Measurements from ENCODE around the gene ESD.
"Not testable (repeated sequence)": the region's sequence is repeated elsewhere in the genome, so short reads cannot be mapped to it uniquely, and the experiment has no call there.

The ESD gene

DNA sequence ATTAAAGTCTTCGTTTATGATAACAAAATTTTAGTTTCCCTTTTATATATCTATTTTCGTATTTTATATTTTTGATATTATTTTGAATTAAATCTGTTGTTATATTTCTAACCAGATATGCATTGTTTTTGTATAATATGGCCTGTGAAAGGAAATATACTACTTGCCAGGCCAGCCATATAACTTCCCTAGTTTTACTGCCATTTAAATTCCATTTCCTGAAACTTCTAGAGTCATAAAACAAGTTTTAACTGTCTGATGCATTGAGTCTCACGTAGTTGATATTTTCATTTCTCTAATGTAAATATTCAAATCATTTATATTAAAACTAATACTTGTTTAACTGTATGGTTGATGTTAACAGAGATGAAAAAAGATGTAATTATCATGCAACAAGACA, 13.5 kb downstream of the ESD start:
- no peak for DNase-seq (ENCODE audit: low read depth)

DNA sequence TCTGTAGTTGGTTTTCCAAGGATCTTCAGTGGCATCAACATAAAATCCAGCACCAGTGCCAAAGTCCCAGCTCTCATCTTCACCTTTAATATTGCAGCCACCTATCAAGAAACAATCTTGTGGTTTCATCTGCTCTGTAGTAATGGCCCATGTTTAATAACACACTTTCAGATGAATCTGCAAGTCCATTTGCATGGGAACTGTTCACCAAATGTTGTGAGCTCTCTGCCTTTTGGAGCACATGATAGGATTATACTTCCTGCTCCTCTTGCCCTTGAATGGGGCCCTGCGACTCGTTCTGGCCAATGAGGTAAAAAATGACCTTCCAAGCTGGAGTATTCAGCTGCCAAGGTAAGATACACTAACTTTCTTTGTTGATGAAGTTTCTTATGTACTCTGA, 14.3 kb downstream of the ESD start:
- DNase-seq (ENCODE audit: low read depth) = no peak

DNA sequence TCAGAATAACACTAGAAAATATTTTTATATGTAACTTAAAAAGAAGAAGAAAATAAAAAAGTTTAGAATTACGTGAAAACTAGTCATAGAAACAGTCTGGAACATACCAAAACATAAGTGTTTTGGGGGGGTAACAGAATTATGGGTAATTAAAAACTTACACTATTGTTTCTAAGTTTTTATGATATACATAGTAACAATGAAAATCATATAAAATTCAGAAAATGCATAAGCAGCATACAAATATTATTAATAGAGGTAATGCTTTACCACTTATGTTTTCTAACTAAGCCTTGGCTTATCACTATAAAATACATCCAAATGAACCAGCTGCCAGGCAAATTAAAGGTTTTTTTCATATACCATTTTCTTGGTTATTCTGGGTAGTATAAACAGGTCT, 14.9 kb downstream of the ESD start:
- no peak for DNase-seq (ENCODE audit: low read depth)

DNA sequence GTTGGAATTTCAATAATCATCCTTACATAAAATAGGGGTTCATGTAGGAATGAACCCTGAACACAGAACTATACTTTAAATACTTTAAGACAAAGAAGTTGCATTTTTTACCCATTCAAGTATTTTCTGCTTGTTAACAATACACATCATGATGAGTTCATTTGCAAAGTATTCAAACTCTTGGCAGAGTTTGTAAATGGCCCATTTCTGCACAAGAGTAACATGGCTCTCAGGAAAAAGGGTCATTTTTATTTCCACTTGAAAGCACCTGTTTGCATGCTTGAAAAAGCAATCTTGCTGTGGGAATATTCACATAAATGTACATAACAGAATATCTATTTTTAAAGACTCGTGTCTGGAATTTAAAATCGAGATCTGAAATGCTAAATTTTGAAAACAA, 18.1 kb downstream of the ESD start:
- DNase-seq (ENCODE audit: low read depth) = peak; percentile 57

DNA sequence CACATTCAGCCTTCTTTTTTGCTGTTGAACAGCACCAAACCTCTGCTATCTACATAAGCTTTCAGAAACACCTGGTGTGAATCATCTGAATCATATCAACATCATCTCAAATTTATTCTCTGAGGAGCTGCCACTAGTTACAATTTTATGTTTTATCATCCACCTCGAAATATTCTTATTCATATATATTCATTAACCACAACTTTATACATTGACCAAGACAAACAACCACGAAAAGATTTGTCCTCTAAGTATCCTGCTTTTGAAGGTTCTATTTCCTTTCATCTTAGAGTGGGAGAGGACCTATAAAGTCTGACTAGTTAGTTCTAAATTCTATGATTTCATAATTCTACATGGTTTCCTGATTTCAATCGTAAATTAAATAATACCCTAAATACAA, 18.9 kb downstream of the ESD start:
- DNase-seq (ENCODE audit: low read depth) = no peak

DNA sequence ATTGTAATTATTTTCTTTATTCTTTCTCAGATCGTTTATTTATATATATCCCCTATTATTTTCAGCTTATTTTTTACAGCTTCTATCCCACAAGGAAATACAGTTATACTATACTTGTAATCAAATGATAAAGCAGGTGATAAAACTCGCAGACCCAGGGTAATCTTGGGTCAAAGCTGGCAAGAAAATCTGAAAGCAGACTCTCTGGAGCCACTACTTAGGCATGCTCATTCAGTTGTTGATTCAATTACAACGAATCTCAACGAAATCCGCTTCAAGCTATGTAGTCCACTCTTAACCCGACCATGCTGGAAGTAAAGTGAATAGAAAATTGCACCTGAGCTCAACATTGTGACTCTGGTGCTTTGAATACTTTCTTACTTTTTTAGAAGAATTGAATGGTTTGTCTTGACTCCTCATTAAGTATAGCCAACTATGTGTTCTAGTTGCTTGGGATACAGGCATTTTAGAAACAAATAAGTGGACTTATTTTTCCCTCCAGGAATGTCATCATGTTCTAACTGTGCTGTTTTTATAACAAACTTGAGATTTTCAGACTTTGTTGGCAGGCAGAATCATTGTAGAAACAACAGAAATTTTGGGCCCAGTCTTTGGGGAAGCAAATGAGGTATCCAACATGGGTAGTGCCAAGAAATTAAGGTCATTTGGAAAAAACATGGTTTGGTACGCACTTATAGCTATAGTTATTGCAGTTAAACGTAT, 21.4 kb downstream of the ESD start:
- DNase-seq (ENCODE audit: low read depth) = no peak

DNA sequence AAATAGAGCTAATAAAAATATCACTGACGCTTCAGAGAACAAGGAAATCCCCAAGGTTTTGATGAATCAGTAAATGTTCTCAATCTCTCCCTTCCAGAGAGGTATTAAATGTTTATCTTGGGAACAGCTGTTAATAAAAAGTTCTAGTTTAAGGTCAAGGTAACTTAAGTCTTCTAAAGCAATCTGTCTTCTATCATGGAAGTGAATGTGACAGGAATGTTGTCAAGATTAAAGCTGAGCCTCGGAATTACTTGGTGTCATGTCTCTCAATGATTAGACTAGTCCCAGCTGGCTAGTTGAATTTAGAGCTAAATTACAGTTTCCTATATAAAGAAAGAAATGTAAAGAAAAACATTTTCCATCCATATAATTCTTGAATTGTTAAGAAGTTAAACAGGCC, 23.4 kb downstream of the ESD start:
- DNase-seq (ENCODE audit: low read depth) = no peak

DNA sequence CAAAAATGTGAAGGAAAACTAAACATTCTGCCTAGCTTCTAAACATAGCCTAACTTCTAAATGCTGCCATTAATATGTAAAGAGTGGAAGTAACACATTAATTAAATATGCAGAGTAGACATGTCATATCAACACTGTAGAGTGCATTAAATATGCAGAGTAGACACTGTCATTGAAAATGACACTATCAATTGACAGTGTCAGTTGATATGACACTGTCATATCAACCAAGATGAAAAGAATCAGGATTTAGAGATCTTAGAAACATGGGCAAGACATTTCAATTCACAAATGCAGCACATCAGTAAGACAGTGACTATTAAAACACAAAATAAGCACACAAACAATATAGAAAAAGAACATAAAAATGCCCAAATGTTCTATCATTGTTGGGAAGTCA, 25.3 kb downstream of the ESD start:
- DNase-seq (ENCODE audit: low read depth) = no peak

DNA sequence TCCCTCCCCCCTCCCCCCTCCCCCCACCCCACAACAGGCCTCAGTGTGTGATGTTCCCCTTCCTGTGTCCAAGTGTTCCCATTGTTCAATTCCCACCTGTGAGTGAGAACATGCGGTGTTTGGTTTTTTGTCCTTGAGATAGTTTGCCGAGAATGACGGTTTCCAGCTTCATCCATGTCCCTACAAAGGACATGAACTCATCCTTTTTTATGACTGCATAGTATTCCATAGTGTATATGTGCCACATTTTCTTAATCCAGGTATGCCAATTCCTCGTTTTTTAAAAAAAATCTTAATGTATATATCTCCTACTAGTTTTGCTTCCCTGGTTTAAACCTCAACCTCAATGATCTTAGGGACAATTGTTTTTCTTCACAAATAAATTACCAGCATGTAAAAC, 27.0 kb downstream of the ESD start:
- DNase-seq (ENCODE audit: low read depth) = not testable (repeated sequence)

DNA sequence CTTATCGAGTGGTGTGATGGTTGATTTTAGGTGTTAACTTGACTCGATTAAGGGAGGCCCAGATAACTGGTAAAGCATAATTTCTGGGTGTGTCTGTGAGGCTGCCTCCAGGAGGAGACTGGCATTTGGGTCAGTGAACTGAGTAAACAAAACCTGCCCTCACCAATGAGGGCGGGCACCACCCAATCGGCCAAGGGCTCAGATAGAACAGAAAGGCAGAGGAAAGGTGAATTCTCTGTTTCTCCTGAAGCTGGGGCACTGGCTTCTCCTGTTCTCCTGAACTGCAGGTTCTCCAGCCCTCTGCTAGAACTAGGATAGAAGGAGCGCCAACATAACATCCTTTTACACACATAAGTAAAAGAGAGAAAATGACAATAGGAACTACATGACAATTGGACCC, 35.1 kb downstream of the ESD start:
- no peak for DNase-seq (ENCODE audit: low read depth)

DNA sequence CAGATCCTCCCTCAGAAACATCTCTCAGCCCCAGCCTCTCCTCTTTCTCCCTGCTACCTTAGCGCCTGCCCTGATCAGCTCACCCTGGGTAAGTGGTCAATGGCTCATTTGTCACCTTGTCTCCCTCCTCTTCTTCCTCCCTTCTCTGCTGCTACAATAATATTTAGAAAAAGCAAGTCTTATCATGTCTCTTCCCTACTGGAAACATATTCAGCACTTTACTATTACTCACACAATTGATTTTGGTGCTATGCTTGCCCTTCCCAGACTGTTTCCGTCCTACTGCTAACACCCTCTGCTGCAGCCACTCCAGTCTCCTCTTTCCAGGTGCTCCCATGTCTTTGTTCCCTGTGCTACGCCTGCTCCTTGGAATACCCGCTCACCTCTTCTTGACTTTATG, 35.8 kb downstream of the ESD start:
- DNase-seq (ENCODE audit: low read depth) = no peak

DNA sequence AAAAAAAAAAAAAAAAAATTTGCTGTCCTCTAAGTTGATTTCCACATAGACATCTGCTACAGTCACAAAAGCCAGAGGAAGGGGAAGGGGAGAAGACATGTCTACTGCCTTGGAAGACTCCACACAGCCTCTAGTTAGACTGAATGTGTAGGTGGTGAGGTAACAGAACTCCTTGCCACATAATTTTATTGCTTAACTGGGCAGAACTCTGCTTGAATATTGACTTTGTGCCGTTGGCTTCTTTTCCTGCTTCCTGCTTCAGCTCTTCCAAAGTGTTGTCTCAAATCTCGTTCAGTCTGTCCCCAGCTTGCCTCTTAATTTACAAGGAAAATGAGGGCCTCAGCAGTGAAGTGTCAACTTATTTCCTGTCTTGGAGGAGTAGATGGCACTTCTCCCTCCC, 37.1 kb downstream of the ESD start:
- DNase-seq (ENCODE audit: low read depth) = no peak

DNA sequence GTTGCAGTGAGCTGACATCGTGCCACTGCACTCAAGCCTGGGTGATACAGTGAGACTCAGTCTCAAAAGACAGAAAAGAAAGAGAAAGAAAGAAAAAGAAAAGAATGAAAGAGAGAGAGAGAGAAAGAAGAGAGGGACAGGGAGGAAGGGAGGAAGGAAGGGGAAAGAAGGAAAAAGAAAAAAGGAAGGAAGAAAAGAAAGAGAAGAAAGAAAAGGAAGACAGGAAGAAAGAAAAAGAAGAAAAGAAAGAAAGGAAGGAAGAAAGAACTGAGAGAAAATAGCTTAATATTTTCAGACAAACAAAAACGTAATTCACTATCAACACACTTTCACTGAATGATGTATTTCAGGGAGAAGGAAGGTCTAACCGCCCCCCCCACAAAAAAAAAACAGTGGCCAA, 39.3 kb downstream of the ESD start:
- no peak for DNase-seq (ENCODE audit: low read depth)

DNA sequence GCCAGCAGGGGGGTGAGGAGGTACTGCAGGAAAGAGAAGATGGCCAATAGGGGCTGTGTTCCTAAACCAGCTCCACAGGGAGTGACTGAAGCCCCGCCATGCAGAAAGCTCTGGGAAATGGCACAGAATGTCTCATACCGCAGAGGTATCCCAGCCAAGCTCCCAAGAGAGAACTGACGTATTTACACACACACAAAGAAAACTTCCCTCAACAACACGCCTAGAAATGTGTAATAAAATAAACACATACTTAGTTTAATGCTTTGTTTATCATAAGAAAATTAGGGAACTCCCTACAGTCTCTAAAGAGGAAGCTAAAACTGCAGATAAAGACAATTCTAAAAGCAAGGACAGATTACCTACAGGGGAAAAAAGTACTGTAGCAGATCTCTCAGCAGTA, 40.0 kb downstream of the ESD start:
- DNase-seq (ENCODE audit: low read depth) = peak; percentile 75

DNA sequence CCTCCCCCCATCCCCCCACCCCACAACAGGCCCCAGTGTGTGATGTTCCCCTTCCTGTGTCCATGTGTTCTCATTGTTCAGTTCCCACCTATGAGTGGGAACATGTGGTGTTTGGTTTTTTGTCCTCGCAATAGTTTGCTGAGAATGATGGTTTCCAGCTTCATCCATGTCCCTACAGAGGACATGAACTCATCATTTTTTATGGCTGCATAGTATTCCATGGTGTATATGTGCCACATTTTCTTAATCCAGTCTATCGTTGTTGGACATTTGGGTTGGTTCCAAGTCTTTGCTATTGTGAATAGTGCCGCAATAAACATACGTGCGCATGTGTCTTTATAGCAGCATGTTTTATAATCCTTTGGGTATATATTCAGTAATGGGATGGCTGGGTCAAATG, 41.5 kb downstream of the ESD start:
- DNase-seq (ENCODE audit: low read depth) = not testable (repeated sequence)

DNA sequence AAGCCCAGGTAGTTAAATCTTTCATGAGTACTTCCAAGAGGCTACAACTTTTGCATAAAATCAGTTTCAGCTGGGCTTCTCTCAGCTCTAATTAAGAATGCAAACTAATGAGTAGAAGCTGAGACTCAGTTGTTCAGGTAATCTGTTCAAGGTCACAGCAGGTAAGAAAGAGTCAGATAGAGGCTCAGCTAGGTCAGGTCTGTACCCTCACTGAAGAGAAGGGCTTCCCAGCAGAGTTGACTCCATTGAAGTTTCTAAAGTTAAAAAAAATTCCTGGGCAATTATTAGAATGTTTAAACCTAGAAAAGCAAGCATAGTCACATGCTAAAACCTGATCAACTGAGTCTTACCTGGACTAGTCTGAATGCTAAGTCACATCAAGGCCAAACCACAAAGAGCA, 42.1 kb downstream of the ESD start:
- DNase-seq (ENCODE audit: low read depth) = no peak

DNA sequence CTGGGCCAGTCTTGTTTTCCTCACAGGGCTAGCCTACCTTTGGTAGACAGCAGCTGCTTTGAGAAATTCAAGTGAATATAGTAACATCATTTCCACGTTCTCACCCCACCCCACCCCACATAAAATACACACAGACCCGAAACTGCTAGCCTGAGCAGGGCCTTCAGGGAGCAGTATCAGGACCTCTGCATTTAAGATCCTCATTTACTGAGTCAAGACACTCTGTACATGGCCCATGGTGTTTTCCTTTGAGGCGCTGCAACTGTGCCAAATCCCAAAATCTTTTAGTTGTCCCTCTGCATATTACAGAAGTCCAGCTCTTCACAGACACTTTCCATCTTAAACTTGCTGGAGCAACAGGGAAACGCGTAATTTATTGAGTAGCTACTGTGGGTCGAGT, 43.0 kb downstream of the ESD start:
- no peak for DNase-seq (ENCODE audit: low read depth)

DNA sequence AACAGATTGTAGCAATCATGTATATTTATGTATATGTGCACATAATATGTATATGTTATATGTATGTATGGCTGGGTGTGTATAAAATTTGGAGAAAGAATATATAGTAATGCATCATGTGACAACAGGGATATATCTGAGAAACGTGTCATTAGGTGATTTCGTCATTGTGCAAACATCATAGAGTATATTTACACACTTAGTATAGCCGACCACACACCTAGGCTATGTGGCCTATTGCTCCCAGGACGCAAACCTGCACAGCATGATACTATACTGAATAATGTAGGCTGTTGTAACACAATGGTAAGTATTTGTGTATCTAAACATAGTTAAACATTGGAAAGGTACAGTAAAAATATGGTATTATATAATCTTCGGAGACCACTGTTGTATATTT, 43.8 kb downstream of the ESD start:
- no peak for DNase-seq (ENCODE audit: low read depth)

DNA sequence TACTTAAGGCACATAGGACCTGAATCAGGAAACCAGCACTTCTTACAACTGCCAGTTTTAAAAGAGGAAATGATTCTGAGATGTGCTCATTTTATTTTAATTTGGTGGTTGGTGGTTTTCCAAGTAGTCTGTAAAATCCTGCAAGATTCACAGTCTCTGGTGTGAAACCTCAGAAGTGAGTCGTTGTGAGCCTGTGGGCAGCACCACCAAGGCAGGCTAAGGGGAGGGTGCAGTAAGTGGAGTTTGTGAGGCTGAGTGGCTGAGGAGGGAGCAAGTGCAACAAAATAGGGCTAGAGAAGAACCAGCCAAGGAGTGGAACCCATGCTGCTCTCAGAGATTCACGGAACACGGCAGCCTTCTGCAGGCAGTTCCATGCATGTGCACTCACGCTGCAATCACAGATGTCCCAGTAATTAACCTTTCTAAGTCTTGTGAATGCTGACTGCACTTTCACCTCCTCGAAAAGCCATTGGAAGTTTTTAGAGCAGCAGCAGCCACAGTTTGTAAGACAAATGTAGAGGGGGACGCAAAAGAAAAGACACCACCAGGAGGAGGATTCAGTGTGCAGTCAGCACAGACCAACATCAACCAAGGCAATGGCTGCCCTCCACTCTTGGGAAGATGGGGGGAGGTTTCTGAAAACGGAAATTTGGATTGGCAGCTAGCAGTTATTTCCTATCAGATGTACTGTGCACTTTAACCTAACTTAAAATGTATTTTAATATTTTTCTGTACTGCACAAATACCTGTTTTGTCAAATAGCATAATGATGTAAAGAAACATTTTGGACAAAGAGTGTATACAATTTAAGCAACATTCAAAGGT, 44.9 kb downstream of the ESD start:
- DNase-seq (ENCODE audit: low read depth) = peak; percentile 75

DNA sequence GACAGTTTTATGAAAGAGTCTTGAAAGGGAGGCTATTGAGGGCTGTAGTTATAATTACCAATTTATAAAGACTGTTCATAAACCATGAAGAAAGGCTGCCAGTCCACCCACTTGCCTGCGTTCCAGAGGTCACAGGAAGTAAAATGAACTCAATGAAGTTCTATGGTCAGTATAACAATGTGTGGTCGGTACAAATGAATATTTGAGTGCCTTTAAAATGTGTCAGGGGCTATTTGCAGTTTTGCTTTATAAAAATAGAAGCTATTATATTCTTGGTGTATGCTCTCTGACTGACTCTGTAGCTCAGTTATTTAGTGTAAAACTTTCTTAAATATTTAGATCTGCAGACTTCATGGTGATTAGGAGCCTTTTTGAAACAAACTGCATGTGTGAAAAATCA, 47.0 kb downstream of the ESD start:
- DNase-seq (ENCODE audit: low read depth) = peak; percentile 73

DNA sequence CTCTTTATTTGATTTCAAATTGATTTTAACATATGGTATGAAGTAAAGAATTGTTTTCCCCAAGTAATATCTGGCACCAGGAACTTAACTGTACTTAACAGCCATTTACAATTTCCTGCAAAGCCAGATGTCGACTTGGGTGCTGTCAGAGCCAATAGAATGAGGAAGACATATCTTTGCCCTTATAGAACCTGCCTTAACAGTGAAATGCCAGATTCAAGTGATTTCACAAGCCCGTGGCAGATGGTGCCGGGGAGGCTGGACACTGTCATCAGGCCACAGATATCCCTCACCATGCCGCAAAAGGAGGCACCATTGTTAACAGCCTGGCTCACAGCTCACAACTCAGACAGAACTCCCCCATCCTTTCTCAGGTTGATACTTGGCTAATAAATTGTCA, 48.7 kb downstream of the ESD start:
- peak; percentile 31 for DNase-seq (ENCODE audit: low read depth)

DNA sequence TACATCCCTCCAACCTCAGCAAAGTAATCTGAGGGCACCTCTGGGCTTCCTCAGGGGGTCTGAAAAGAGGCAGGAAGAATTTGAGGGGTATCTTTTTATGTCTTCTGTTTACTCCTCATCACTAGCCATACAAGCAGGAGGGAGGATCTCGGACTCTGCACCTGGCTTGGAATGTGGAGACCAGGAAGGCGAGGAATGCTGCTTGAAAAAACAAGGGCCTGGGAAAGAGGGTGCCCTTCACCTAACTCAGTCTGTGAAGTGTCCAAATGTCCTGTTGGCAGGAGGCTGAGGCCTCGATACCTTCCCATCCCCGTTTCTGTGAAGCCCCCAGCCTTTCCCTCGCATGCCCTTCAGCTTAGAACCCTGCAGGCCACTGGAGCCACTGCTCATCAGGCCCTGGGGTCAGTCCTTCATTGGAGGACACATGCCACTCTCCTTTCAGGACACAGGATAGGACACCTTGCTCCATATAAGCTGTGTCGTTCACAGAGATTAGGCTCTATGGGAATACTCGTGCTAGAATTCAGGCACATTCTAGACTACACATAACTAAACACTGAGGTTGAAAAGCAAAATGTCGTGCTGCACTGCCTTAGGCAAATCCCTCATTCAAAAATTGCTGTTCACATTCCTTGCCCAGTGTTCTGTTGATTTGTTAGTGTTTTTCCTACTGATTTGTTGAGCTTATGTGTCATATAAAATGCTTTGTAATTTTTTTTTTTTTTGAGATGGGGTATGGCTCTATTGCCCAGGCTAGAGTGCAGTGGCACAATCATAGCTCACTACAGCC, 49.7 kb downstream of the ESD start:
- peak; percentile 37 for DNase-seq (ENCODE audit: low read depth)

DNA sequence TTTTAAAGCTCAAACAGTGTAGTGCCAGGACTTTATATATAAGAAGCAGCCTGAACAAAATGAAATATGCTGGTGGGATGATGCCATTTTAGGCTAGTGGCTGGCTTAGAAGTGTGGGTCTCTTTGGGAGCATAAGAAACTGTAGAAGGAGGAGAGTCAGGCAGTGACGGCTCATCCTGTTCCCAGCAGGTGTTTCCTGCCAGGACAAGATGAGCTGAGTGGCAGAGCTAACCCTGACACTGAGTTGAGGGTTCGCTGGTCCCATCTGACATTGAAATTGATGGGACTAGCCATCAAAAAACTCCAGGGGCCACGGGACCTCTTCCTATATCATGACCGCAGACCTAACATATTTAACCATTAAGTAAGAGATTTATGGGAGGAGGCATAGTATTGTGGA, 51.3 kb downstream of the ESD start:
- no peak for DNase-seq (ENCODE audit: low read depth)

Data from EH (cell line).